ENCODE data around the gene PITPNM3. TPM values are rescaled to one million over a fixed set of nuclear protein-coding genes. Genes with fewer than 3 reads are reported as not detected.

Gene PITPNM3
- polyA plus RNA-seq, 3 donors = 0.61 to 1.6 (median 1.1) TPM

- no peak overlapping the region for H3K27ac ChIP-seq (ENCODE audit: low read depth, low read length)
- 27 to 39% (median 30%) methylated on average over 2 of the region's 2 CpGs for WGBS, 3 donors
Measured at GRCh38 chr17:6512552-6512951, 43.8 kb downstream of the PITPNM3 start.

GRCh38 chr17:6510321-6510977 lies 45.9 kb downstream of the PITPNM3 start:
- H3K27ac ChIP-seq (ENCODE audit: low read depth, low read length) = no peak overlapping the region
- WGBS, 3 donors = 75 to 89% (median 83%) methylated on average over 9 of the region's 9 CpGs

DNA sequence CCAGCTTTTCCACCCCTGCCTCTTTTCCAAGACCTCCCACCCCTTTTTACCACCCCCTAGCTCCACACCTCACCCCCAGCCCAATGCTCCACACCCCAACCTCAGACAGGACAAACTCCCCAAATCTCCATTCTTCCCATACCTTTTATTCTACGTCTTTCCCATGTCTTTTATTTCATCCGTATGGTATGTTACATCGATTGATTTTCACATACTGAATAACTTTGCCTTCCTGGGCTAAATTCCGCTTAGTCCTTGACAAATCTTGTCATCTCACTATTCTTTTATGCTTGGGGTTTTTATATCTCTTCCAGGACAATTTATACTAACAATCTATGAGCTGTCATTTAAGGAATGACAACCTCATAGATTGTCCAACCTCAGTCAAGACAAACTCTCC lies 46.4 kb downstream of the PITPNM3 start:
- WGBS, 3 donors = 72 to 93% (median 91%) methylated on average over 4 of the region's 4 CpGs
- no peak overlapping the region for H3K27ac ChIP-seq (ENCODE audit: low read depth, low read length)

DNA sequence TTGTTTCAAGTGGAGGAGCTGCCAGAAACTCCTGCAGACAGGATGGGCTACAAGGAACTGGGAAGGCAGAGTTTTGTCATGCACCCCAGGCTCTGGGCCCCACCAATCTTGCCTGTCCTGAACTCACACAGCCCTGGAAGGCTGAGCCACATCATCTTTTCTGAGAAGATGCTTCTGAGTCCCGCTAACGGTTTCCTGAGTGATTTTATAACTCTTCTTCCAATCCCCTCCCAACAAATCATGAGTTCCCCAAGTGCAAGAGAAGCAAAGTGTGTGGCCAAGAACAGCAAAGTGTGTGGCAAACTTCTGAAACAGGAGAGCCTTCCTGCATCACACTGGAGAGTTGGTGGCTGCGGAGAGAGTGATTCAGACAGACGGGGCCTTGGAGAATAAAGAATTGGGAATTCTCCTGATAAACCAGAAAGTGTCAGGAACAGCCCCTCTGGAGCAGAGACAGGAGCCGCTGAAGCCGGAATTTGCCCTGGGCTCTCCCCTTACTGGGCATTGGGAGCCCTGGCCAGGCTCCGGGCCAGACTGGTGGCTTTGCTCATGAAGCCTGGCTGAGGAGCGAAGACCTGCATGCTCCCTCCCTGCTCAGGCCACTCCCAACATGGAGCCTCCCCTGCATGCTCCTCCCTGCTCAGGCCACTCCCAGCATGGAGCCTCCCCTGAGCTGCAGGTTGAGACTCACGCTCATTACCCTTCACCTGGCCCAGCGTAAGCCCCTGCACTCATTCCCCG lies 47.2 kb downstream of the PITPNM3 start:
- H3K27ac ChIP-seq (ENCODE audit: low read depth, low read length) = no peak overlapping the region
- 80 to 87% (median 86%) methylated on average over 10 to 11 of the region's 11 CpGs for WGBS, 3 donors

DNA sequence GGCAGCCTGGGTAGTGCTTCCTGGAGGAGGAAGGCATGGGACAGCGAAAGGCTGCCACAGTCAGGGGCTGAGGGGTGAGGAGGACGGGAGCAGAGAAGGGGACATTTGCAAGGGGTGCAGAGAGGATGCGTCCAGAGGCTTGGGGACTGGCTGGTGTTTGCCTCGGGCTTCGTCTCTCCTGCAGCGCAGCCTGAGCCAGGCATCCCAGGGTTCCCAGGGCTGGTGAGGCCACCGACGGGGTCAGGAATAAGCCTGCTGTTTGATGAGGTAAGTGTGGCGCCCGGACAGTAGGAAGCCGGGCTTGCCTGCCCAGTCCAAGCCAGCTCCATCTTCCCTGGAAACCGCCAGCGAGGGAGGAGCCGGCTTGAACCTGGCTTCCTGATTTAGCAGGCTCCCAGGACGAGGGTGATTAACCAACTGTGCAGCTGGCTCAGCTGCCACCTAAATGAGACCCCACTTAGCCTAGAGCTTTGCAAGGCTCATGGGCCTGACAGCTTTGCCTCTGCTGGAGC lies 47.8 kb downstream of the PITPNM3 start:
- H3K27ac ChIP-seq (ENCODE audit: low read depth, low read length) = no peak overlapping the region
- WGBS, 3 donors = 71 to 72% (median 71%) methylated on average over 15 of the region's 15 CpGs

DNA sequence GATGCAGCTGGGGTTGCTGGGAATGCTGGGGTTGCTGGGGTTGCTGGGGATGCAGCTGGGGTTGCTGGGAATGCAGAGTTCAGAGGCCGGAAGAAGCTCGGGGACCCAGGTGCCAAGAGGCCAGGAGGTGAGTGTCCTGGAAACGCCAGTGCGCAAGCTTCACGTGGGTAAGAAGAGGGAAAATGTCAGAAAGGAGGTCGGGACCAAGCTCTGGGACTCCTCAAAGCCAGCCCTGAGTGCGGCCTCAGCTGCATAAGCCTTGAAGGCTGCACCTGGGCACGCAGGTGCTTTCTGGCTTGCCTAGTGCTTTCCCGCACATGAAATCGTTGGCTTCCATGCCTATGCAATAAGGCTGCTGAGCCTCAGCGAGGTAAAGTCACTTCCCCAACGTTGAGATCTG lies 48.3 kb downstream of the PITPNM3 start:
- H3K27ac ChIP-seq (ENCODE audit: low read depth, low read length) = no peak overlapping the region
- 79 to 85% (median 84%) methylated on average over 12 of the region's 12 CpGs for WGBS, 3 donors

- WGBS, 3 donors = 56 to 81% (median 62%) methylated on average over 7 of the region's 7 CpGs
- no peak overlapping the region for H3K27ac ChIP-seq (ENCODE audit: low read depth, low read length)
Measured at GRCh38 chr17:6507535-6507934, 48.8 kb downstream of the PITPNM3 start.

GRCh38 chr17:6506679-6507231 lies 49.6 kb downstream of the PITPNM3 start:
- 58 to 77% (median 72%) methylated on average over 5 of the region's 5 CpGs for WGBS, 3 donors
- no peak overlapping the region for H3K27ac ChIP-seq (ENCODE audit: low read depth, low read length)

DNA sequence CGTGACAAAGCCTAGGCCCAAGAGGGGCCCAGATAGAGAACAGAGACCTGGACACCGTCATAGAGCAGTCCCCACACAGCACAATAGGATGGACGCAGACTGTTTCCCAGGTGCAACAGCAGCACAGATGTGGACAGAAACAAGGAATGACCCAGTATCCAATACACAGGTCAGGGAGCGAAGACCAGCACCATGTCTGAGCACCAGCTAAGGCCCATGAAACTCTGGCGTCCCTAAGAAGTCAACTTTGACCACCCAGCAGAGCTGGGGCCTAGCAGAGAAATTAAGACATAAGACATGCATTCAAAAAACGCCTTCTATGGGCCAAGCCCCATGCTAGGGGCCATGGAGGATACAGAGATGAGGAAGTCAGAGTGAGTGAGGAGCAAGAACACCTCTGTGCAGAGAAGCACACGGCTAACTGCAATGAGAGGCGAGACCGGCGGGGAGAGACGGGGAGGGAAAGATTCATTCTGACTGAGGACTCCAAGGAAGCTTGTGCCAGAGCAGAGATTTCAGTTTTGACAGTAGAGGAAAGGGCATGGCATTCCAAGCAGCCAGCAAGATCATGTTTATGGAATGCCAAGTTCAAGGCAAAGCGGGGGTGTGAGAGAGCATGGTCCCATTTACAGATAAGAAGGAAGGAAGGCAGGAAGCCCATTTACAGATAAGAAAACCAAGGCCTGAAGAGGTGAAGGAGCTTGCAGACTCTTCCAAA lies 50.8 kb downstream of the PITPNM3 start:
- WGBS, 3 donors = 77 to 81% (median 80%) methylated on average over 12 of the region's 12 CpGs
- H3K27ac ChIP-seq (ENCODE audit: low read depth, low read length) = no peak overlapping the region

GRCh38 chr17:6503641-6504195 lies 52.6 kb downstream of the PITPNM3 start:
- WGBS, 3 donors = 79 to 87% (median 83%) methylated on average over 7 of the region's 7 CpGs
- H3K27ac ChIP-seq (ENCODE audit: low read depth, low read length) = no peak overlapping the region

DNA sequence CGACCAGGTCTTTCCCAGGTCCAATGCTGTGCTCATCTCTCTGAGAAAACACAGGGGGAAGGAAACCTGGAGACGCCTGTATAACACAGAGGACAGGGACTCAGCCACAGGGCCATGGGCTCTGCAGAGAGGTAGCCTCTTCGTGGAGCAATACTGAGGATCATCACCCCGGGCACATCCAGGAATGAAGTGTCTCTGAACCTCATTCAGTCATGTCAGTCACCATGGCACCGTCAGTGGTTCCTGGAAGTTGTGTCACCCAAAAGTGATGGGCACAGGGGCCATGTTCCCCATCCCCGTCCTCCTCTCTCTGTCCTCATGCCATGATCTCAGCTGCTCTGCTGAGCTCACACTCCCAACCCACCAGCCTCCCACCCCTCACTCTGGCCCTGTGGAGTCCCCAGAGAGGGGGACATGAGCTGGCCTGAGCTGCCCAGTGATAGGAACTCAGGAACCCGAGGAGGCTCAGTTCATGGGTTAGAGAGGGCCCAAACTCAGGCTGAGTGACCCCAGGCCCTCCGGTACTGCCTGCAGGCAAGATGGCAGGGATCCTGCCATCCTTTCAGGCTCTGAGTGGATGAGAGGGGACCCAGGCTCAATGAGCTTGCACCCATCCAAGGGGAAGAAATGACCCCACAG lies 53.4 kb downstream of the PITPNM3 start:
- no peak overlapping the region for H3K27ac ChIP-seq (ENCODE audit: low read depth, low read length)
- WGBS, 3 donors = 83 to 88% (median 85%) methylated on average over 8 of the region's 8 CpGs

DNA sequence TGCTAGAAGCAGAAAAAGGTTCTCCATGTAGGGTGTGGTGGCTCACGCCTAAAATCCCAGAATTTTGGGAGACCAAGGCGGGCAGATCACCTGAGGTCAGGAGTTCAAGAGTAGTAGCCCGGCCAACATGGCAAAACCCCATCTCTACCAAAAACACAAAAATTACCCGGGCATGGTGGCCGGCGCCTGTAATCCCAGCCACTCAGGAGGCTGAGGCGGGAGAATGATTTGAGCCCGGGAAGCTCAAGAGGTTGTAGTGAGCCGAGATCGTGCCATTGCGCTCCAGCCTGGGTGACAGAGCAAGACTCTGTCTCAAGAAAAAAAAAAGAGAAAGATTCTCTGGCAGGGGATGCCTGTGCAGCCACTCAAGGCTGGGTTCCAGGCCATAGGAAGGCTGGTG lies 54.2 kb downstream of the PITPNM3 start:
- 96 to 98% (median 96%) methylated on average over 11 of the region's 11 CpGs for WGBS, 3 donors

GRCh38 chr17:6501359-6501758 lies 55.0 kb downstream of the PITPNM3 start:
- WGBS, 3 donors = 76 to 85% (median 78%) methylated on average over 3 of the region's 3 CpGs

More for the DNA sequence above, 54.2 kb downstream of the PITPNM3 start:
- H3K27ac ChIP-seq (ENCODE audit: low read depth, low read length) = no peak overlapping the region

DNA sequence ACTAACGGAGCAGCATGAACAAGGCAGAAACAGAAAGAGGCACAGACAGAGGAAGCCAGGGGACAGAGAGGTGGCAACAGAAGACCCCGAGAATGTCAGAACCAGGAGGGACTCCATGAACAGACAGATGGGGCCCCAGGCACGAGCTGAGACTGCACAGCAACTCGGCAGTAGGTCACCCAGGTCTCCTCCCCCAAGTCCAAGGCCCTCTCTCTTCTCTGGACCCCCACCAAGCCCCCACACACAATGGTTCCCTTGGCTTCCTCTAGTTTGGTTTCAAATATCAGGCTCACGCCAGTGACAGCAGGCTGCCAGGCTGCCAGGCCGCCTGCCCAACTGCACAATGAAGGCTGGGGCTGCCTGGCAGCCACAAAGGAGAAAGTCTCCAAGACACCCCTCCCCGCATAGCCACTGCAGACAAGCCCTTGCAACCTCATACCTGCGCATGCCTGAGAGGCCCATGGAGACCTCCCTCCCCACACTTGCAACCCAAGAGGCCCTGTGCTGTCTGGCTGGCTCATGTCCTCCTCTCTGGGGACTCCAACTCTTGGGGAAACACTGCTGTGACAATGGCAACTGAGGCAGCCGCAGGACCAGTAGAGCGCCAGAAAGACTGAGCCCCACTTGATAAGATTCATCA lies 57.3 kb downstream of the PITPNM3 start:
- no peak overlapping the region for H3K27ac ChIP-seq (ENCODE audit: low read depth, low read length)
- 87 to 91% (median 87%) methylated on average over 10 of the region's 10 CpGs for WGBS, 3 donors

More at GRCh38 chr17:6501359-6501758, 55.0 kb downstream of the PITPNM3 start:
- H3K27ac ChIP-seq (ENCODE audit: low read depth, low read length) = no peak overlapping the region

- H3K27ac ChIP-seq (ENCODE audit: low read depth, low read length) = no peak overlapping the region
- WGBS, 3 donors = 70 to 84% (median 75%) methylated on average over 7 of the region's 7 CpGs
Measured at GRCh38 chr17:6498356-6498755, 58.0 kb downstream of the PITPNM3 start.

DNA sequence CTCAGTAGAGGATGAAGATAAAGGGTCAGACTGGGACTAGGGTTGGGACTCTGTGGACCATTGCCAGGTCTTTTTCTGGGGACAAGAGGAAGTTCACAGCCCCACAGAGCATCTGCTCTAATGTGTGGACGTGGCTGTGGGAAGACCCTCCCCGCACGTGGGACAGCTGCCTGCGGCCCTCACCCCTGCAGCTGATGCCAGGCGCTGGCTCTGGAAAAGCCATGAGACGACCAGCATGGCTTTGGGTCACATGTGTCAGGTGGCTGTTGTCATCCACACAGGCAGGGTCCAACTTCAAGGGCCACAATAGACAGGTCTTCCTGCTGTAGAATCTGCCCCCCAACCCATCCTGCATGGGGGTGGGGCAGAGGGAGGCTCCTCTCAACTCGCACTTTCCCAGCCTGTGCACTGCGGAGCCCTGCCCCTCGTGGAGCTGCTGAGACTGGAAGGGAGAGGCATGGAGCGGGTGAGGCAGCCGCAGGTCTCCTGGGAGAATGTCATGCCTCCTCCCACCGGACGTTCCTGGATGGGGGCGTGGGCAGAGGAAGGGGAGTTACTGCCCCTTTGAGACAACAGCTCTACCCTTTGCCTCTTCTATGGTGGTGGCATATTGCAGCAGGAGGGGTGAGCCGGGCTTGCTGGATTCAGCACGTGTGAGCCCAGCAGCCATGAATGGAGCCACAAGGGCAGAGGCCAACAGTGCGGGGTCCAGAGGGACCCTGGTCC lies 58.7 kb downstream of the PITPNM3 start:
- 48 to 52% (median 49%) methylated on average over 17 of the region's 17 CpGs for WGBS, 3 donors
- no peak overlapping the region for H3K27ac ChIP-seq (ENCODE audit: low read depth, low read length)

Data from adipose tissue (tissue), 3 donors.